Stomach smooth muscle (tissue), 2 donors: Measurements from ENCODE around the gene GFPT2.

Source experiments
- H3K27ac ChIP-seq: one replicate; pipeline ENCODE4 v1.7.0; 2013; ENCODE audit warnings: mild to moderate bottlenecking, low read length, inconsistent platforms
- H3K27me3 ChIP-seq, 2 donors: one replicate each; pipeline ENCODE4 v1.7.0; 2013; ENCODE audit warnings: low read length in 2 of 2; ENCODE audit not compliant: insufficient read depth in 2 of 2, control insufficient read depth in 1 of 2
- H3K36me3 ChIP-seq, 2 donors: one replicate each; pipeline ENCODE4 v1.7.0; 2013; ENCODE audit warnings: low read length in 2 of 2; ENCODE audit not compliant: control insufficient read depth in 2 of 2, insufficient read depth in 2 of 2
- H3K4me1 ChIP-seq: one replicate; pipeline ENCODE4 v1.7.0; 2013; ENCODE audit warnings: low read length; ENCODE audit not compliant: control insufficient read depth, insufficient read depth
- H3K4me3 ChIP-seq, 2 donors: one replicate each; pipeline ENCODE4 v1.7.0; 2013; ENCODE audit warnings: low read length in 2 of 2
- H3K9ac ChIP-seq, 2 donors: one replicate each; pipeline ENCODE4 v1.7.0; 2013; ENCODE audit warnings: low read length in 2 of 2, mild to moderate bottlenecking in 1 of 2
- H3K9me3 ChIP-seq, 2 donors: one replicate each; pipeline ENCODE4 v1.7.0; 2013; ENCODE audit warnings: low read length in 2 of 2; ENCODE audit not compliant: control insufficient read depth in 2 of 2
- donor health status: healthy.
- donor health status: Pancreatic carcinoma.

The GFPT2 gene

GRCh38 chr5:180353048-180353979, at the start of gene GFPT2:
TSS of gene GFPT2 (minus strand) at chr5:180353336. CDS start at chr5:180353217, 119 bp downstream.
- Histone ChIP-seq H3K4me1 (peaks cover 22% of the 10 kb centered on the region), H3K36me3 (no peaks in the 10 kb centered on the region), H3K4me3 (peak within 1 kb of the TSS; percentile 61 to 81), H3K9ac (peak within 1 kb of the TSS; percentile 51 to 59), H3K27ac (no peak within 1 kb of the TSS), H3K9me3 (no peaks in the 10 kb centered on the region), H3K27me3 (peaks cover 8 to 10% of the 10 kb centered on the region in 2 donors)

- Histone ChIP-seq H3K4me3 (no peak overlapping the region), H3K9me3 (peaks cover 0 to 5% of the 10 kb centered on the region in 2 donors), H3K27ac (no peak overlapping the region), H3K36me3 (no peaks in the 10 kb centered on the region), H3K4me1 (no peaks in the 10 kb centered on the region), H3K9ac (no peak overlapping the region), H3K27me3 (no peaks in the 10 kb centered on the region)
Observed at GRCh38 chr5:180402716-180403115, 49.6 kb upstream of the GFPT2 start.

- Histone ChIP-seq H3K4me1 (no peaks in the 10 kb centered on the region), H3K9me3 (peaks cover 0 to 5% of the 10 kb centered on the region in 2 donors), H3K27me3 (no peaks in the 10 kb centered on the region), H3K9ac (no peak overlapping the region), H3K36me3 (no peaks in the 10 kb centered on the region), H3K27ac (no peak overlapping the region), H3K4me3 (no peak overlapping the region)
Observed at GRCh38 chr5:180401229-180401907, 48.2 kb upstream of the GFPT2 start.

GRCh38 chr5:180400416-180400815, 47.3 kb upstream of the GFPT2 start:
- no peak overlapping the region for H3K9ac ChIP-seq
- peaks cover 0 to 5% of the 10 kb centered on the region in 2 donors for H3K9me3 ChIP-seq
- H3K27ac ChIP-seq: no peak overlapping the region

GRCh38 chr5:180399401-180400215, 46.5 kb upstream of the GFPT2 start:
- no peaks in the 10 kb centered on the region for H3K4me1 ChIP-seq
- H3K9ac ChIP-seq: no peak overlapping the region
- no peaks in the 10 kb centered on the region for H3K27me3 ChIP-seq
- peaks cover 0 to 5% of the 10 kb centered on the region in 2 donors for H3K9me3 ChIP-seq
- no peak overlapping the region for H3K27ac ChIP-seq
- no peaks in the 10 kb centered on the region for H3K36me3 ChIP-seq
- H3K4me3 ChIP-seq: no peak overlapping the region

More at GRCh38 chr5:180400416-180400815, 47.3 kb upstream of the GFPT2 start:
- Histone ChIP-seq H3K27me3 (no peaks in the 10 kb centered on the region), H3K36me3 (no peaks in the 10 kb centered on the region), H3K4me3 (no peak overlapping the region), H3K4me1 (no peaks in the 10 kb centered on the region)

- Histone ChIP-seq H3K36me3 (no peaks in the 10 kb centered on the region), H3K4me1 (no peaks in the 10 kb centered on the region), H3K9ac (no peak overlapping the region)
Observed at GRCh38 chr5:180396926-180397325, 43.8 kb upstream of the GFPT2 start.

GRCh38 chr5:180395540-180396274, 42.6 kb upstream of the GFPT2 start:
- Histone ChIP-seq H3K9me3 (no peaks in the 10 kb centered on the region), H3K27me3 (no peaks in the 10 kb centered on the region)

More at GRCh38 chr5:180396926-180397325, 43.8 kb upstream of the GFPT2 start:
- Histone ChIP-seq H3K27ac (no peak overlapping the region), H3K27me3 (no peaks in the 10 kb centered on the region), H3K9me3 (peaks cover 0 to 5% of the 10 kb centered on the region in 2 donors), H3K4me3 (no peak overlapping the region)

GRCh38 chr5:180394031-180394636, 41.0 kb upstream of the GFPT2 start:
- no peaks in the 10 kb centered on the region for H3K9me3 ChIP-seq
- no peaks in the 10 kb centered on the region for H3K36me3 ChIP-seq
- no peak overlapping the region for H3K4me3 ChIP-seq
- H3K27ac ChIP-seq: no peak overlapping the region
- no peak overlapping the region for H3K9ac ChIP-seq
- H3K4me1 ChIP-seq: no peaks in the 10 kb centered on the region
- no peaks in the 10 kb centered on the region for H3K27me3 ChIP-seq

More at GRCh38 chr5:180395540-180396274, 42.6 kb upstream of the GFPT2 start:
- Histone ChIP-seq H3K36me3 (no peaks in the 10 kb centered on the region), H3K4me1 (no peaks in the 10 kb centered on the region), H3K9ac (no peak overlapping the region), H3K27ac (no peak overlapping the region), H3K4me3 (no peak overlapping the region)

- Histone ChIP-seq H3K4me3 (no peak overlapping the region), H3K4me1 (no peaks in the 10 kb centered on the region), H3K27ac (no peak overlapping the region), H3K36me3 (no peaks in the 10 kb centered on the region), H3K9ac (no peak overlapping the region), H3K9me3 (no peaks in the 10 kb centered on the region), H3K27me3 (no peaks in the 10 kb centered on the region)
Observed at GRCh38 chr5:180391276-180391675, 38.1 kb upstream of the GFPT2 start.
